ENCODE results near the gene PITRM1.

PITRM1 gene

DNA sequence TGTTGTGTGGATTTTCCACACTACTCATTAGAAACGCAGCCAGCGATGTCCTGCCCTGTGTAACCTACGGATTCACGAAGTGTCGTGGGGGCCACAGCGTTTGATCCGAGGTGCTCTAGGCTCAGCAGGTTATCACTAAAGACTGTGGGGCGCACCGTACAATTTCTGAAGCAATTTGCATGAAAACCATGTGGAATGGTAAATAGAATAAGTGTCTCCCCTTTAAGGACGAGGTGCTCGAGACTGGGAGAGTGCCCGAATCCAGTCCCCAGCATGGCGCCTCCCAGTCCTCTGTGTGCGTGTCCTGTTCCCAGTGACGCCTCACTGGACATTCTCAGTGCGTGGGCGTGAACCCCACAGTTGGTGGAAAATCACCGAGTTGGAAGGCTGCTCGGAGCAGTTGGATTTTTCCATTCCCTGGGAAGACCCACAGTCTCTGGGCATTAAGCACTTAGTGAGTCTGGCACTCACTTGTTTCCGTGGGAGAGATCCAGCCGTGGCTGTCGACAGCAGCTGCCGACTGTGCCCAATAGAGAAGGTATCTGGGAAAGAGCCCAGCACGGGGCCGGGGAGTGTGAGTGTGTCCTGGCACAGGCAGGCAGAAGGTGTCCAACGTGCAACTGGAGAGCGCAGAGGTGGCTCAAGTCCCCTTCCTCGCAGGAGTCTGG lies 68.2 kb downstream of the PITRM1 start:
- no peak for DNase-seq (ENCODE audit: extremely low read depth in 1 of 2, low read depth in 1 of 2)

DNA sequence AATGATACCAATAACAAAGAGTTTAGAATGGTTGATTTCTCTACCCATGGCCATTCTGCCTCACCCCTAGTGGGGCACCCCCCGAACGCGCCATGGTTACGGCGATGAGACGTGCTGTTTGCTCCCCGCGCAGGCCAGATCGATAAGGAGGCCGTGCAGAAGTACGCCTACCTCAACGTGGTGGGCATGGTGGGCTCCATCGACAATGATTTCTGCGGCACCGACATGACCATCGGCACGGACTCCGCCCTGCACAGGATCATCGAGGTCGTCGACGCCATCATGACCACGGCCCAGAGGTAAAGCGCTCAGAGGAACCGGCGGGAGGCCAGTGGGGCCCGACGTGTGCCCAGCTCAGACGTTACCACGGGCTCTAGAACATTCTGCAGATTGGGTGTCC lies 68.9 kb downstream of the PITRM1 start:
- DNase-seq (ENCODE audit: extremely low read depth in 1 of 2, low read depth in 1 of 2): no peak

DNA sequence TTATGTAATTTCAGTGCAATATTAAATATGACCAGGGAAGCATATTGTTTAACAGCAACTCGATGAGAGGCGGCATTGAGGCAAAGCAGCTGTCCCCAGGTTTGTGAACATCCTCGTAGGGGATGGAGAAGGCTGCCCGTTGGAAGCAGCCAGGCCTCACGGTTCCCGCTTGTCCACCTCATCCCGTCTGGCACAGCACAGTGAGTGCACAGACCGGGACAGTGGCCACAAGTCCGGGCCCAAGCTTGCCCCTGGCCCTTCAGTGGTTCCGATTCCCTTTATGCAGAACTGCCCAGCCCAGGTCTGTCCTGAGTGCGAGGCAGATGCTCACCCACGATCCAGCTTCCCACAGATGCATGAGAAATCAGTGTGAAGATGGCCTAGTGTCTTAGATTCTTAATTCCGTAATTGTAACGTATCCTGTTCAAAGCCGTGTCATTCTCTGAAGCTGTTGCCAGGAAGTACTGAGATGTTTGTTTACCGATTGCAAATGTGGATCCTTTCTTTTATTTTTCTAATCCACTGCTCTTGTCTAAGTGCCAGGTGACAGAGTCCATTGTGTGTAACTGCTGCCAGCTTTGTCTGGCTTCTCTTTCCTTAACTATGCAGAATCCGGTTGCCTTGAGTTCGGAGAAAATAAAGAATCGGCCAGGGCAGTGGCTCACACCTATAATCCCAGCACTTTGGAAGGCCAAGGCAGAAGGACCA lies 69.7 kb downstream of the PITRM1 start:
- no peak for DNase-seq (ENCODE audit: extremely low read depth in 1 of 2, low read depth in 1 of 2)

DNA sequence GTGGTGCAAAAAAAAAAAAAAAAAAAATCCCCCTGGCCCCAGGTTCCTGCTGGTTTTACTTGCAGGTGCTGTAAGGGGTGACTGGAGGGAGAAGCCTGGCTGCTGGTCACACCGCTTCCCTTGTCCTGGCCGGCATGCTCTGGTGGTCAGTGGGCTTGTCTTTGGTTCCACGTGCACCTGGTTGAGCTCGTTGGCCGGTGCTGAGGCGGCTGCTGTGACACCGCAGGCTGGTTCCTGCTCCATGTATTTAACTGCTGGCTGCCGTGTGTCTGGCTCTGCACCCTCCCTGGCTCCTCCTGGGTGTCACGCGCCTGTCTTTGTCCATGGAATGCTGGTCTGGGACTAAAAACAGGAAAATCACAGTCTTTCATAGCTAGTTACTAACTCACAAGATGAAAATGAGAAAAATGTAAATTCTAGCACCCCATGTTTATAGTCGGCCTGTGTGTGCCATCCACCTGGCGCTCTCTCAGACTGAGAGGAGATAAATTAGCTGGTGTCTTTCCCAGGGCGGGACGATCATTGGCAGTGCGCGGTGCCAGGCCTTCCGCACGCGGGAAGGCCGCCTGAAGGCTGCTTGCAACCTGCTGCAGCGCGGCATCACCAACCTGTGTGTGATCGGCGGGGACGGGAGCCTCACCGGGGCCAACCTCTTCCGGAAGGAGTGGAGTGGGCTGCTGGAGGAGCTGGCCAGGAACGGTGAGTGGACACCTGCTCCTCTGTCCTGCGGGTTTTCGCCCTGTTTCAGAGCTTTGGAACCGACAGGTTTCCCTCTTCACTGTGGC lies 71.5 kb downstream of the PITRM1 start:
- DNase-seq (ENCODE audit: extremely low read depth in 1 of 2, low read depth in 1 of 2): no peak

DNA sequence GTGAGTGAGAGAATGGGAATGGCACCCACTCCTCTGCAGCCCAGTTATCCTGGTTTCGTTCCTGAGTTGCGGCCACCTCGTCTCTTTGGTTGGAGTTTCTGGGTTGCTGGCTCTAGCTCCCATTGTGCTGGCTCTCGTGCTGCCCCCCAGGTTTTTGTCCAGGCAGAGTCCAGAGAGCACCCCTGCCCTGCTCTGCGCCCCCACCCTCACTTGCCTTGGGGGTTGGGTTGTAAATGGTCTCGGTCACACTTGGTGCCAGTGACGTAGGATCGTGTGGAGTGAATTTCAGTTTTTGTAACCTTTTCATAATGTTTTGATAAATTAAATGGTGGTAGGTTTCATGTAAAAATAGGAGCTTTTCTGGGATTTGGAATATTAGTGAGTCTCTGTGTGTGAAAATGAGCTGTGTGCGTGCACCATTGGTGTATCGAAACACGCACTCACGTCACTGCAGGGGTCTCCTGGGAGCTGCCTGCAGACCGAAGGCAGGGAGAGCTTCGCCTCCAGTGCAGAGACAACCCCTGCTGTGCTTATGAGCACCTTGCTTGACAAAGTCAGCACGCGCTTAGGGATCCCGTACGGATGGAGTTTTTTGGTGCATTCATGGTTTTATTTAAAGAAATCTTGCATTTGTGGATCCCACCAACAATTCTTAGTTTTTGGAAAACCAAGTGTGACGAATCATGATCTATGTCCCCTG lies 72.3 kb downstream of the PITRM1 start:
- DNase-seq (ENCODE audit: extremely low read depth in 1 of 2, low read depth in 1 of 2): no peak

DNA sequence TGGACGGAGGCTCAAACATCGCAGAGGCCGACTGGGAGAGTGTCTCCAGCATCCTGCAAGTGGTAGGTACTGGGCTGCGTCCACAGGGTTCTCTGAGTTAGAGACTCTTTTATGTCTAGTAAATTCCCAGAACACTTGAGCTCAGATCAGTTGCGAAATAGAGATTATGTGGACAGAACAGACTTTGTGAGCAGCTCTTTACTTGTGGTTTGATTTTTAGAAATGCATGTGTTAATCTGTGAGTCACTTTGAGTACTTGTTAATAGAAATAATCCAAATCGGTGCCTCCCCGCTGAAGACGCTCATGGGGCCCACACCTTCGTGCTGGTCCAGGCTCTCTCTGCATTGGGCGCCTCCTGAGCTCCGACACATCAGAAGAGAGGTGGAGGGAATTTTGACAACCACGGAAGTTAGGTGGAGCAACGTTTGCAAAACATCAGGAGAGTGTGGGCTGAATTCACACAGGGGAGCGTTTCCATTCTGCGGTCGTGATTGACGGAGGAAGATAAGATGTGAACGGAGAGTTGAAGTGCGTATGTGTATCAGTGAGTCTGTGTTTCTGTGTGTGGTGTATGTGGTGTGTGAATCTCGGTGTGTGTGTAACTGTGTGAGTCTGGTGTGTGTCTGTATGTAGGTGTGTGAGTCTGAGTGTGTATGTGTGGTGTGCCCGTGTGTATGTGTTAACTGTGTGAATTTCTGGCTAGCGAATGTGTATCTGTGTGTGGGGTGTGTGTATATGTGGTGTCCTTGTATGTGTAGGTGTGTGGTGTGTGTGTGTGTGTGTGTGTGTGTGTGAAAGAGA lies 73.1 kb downstream of the PITRM1 start:
- DNase-seq (ENCODE audit: extremely low read depth in 1 of 2, low read depth in 1 of 2): no peak

DNA sequence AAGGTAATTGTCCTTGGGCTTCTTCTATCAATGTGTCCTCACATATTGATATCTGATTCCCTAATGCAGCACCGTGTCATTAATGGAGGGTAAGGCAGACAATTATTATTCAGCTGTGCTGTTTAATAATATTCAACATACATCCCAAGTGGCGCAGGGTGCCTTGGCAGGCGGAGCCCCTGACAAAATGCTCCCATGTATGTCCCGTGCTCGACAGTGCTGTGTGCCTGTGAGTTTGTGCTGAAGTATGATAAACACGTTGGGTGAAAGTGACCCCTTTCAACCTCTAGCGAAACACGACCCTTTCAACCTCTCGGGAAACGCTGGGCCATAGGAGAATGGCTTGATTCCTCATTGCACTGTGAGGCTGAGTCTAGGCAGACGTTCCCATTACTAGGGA lies 73.9 kb downstream of the PITRM1 start:
- no peak for DNase-seq (ENCODE audit: extremely low read depth in 1 of 2, low read depth in 1 of 2)

GRCh38 chr10:3097160-3097559 lies 75.4 kb downstream of the PITRM1 start:
- DNase-seq (ENCODE audit: extremely low read depth in 1 of 2, low read depth in 1 of 2): no peak

DNA sequence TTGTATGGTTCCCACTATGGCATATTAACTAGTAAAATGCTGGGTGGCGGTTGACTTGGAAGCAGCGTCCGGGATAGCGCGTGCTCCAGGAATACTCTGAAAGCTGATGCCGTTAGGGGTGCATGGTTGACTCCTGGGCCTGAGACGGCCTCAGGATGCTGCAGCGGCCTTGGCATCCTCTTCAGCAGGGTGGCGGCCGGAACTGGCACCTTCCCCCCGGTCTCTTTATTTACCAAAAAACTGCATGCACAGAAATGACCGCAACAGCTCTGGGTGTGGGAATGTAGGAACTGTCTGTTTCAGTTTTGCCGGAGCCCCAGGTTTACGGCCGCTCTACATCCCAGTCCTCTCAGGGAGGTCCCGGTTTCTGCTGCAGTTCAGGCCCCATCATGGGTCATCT lies 76.4 kb downstream of the PITRM1 start:
- no peak for DNase-seq (ENCODE audit: extremely low read depth in 1 of 2, low read depth in 1 of 2)

DNA sequence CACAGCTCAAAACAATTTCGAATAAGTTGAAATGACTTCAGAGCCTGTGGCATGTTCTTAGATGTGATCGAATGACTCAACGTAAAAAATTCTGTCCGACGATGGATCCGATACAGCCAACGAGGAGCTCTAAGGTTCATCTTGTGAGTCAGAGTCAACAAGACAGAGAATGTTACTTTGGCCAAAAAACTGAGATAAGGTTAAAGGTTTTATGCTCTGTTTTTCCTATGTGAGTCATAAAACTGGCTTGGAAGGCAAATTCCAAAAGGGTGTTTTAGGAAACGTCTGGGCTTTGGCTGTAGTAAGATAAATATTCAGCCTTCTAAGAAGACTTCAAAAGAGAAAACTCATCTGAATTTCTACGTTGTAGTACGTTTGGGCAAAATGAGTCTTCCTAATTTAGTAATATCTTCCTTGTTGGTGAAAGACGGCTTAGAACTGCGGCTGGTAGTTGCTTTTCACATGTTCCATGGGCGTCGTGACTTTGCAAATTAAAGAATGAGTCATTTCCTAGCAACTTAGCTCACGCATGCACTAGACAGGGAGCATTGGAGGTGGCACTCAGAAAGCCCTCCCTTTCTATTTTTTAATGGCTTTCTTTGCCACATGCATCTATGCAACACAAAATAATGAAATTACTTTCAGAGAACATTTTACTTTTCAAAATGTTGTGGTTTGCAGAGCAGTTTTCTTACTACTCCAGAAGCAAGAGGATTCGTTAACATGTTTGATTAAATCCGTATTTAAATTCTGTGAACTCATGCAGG lies 77.0 kb downstream of the PITRM1 start:
- DNase-seq (ENCODE audit: extremely low read depth in 1 of 2, low read depth in 1 of 2): no peak

- no peak for DNase-seq (ENCODE audit: extremely low read depth in 1 of 2, low read depth in 1 of 2)
These were observed 78.0 kb downstream of the PITRM1 start for GRCh38 chr10:3094609-3095036.

DNA sequence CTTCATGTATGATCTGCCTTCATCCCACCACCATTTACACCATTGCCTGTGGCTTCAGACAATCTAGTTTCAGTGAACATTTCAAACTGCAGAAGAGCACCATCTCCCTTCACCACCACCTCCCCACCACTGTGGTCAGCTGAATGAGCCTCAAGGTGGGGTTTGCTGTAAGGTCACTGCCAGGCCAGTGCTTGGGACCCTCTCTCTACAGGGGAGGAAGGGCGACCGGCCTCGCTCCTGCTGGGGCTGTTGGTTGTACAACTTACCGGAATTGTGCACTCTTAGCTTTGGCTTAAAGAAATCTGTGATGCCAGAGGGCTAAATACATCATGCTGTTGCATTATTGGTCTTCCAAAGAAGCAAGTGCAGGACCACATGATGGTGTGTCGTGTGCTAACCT lies 78.6 kb downstream of the PITRM1 start:
- no peak for DNase-seq (ENCODE audit: extremely low read depth in 1 of 2, low read depth in 1 of 2)

DNA sequence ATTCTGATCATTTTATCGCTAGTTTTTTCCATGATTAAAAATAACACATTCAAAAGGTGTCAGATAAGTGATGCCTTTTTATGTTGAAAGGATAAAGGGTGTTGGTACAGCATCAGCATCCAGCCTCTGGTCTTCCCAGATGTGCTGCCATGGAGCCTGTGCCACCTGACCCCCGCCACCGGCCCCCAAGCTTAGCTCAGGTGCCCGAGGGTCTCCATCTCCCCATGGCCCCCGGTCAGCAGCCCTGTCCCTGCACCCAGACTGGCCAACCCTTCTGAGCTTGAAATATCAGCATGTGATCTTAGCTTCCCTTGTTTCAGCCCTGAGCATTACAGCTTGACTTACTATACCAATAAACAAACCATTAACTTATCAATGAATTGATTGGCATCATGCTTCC lies 80.7 kb downstream of the PITRM1 start:
- DNase-seq (ENCODE audit: extremely low read depth in 1 of 2, low read depth in 1 of 2): no peak

- no peak for DNase-seq (ENCODE audit: extremely low read depth in 1 of 2, low read depth in 1 of 2)
These were observed 81.4 kb downstream of the PITRM1 start for GRCh38 chr10:3090914-3091787.

DNA sequence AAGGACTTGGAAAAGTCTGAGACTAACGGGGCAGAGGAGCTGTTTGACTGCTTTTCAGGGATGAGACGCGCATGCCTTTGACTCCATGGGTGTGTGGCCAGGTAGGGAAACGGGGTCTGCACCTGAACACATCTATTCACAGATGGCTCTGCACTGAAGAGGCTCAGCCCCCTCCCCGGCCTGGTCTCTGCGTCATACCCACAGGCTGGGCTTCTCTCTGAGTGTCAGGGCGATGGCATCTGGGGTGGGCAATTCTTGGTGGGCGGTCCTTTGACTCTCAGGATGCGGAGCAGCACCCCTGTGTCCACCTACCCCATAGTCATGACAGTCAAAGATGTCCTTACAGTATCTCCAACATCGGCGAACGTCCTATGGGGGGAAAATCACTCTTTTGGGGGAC lies 82.2 kb downstream of the PITRM1 start:
- no peak for DNase-seq (ENCODE audit: extremely low read depth in 1 of 2, low read depth in 1 of 2)

All from activated CD8-positive, alpha-beta memory T cell treated with anti-CD3 and anti-CD28 coated beads for 1 hour (primary cell).